Stimulated activated CD8-positive, alpha-beta memory T cell treated with anti-CD3 and anti-CD28 coated beads, Interleukin-7, amount 100 ng/mL, for 1 hour (primary cell): ENCODE data around the gene RCC2.

Experiments used
- DNase-seq, 2 donors: peaks; one replicate each; pipeline ENCODE4 v3.0.0-alpha.2; 2020; ENCODE audit warnings: low read depth in 2 of 2

RCC2 gene

GRCh38 chr1:17372955-17373354 lies 66.5 kb downstream of the RCC2 start:
- no peak for DNase-seq

GRCh38 chr1:17371896-17372295 lies 67.6 kb downstream of the RCC2 start, which contains the start of gene PADI6:
TSS of gene PADI6 (plus strand) at chr1:17372196. CDS start at chr1:17372246, 50 bp downstream.
- DNase-seq = no peak

GRCh38 chr1:17370618-17371017 lies 68.9 kb downstream of the RCC2 start:
- no peak for DNase-seq

GRCh38 chr1:17369466-17369865 lies 70.0 kb downstream of the RCC2 start:
- no peak for DNase-seq

GRCh38 chr1:17365293-17365692 lies 74.2 kb downstream of the RCC2 start:
- DNase-seq = no peak

- DNase-seq = no peak
Observed at GRCh38 chr1:17363771-17364170, 75.7 kb downstream of the RCC2 start.

GRCh38 chr1:17363351-17363750 lies 76.1 kb downstream of the RCC2 start:
- DNase-seq = no peak

- DNase-seq = no peak
Observed at GRCh38 chr1:17361687-17362086, 77.8 kb downstream of the RCC2 start.

GRCh38 chr1:17360272-17360956 lies 79.1 kb downstream of the RCC2 start:
- no peak for DNase-seq

- DNase-seq = no peak
Observed at GRCh38 chr1:17359808-17360207, 79.7 kb downstream of the RCC2 start.

GRCh38 chr1:17359031-17359430 lies 80.4 kb downstream of the RCC2 start:
- DNase-seq = no peak

GRCh38 chr1:17358557-17358956 lies 80.9 kb downstream of the RCC2 start:
- DNase-seq = no peak
